GM18517 (cell line): ENCODE results near the gene HRH2.

Experiments used
- ATAC-seq: cut with Tn5 transposase; IDR thresholded peaks from one replicate; pipeline ENCODE4 v1.9.1; 2021; ENCODE audit warnings: mild to moderate bottlenecking, moderate library complexity; ENCODE audit not compliant: unreplicated experiment

The HRH2 gene

GRCh38 chr5:175690586-175690985 lies 32.7 kb downstream of the HRH2 start:
- no peak for ATAC-seq

GRCh38 chr5:175691761-175692160 lies 33.9 kb downstream of the HRH2 start:
- ATAC-seq = no peak

- ATAC-seq = no peak
Observed at GRCh38 chr5:175692235-175692995, 34.5 kb downstream of the HRH2 start.

GRCh38 chr5:175692996-175693710 lies 35.3 kb downstream of the HRH2 start:
- no peak for ATAC-seq

GRCh38 chr5:175693741-175694140 lies 35.9 kb downstream of the HRH2 start:
- ATAC-seq = no peak

- no peak for ATAC-seq
Observed at GRCh38 chr5:175694371-175695160, 36.7 kb downstream of the HRH2 start.

- ATAC-seq = no peak
Observed at GRCh38 chr5:175695161-175696126, 37.6 kb downstream of the HRH2 start.

- ATAC-seq = no peak
Observed at GRCh38 chr5:175696139-175696854, 38.4 kb downstream of the HRH2 start.

- no peak for ATAC-seq
Observed at GRCh38 chr5:175696855-175697198, 39.0 kb downstream of the HRH2 start.

GRCh38 chr5:175697846-175698245 lies 40.0 kb downstream of the HRH2 start:
- no peak for ATAC-seq

GRCh38 chr5:175698401-175699115 lies 40.7 kb downstream of the HRH2 start:
- ATAC-seq = no peak

GRCh38 chr5:175700991-175701390 lies 43.1 kb downstream of the HRH2 start:
- no peak for ATAC-seq

- ATAC-seq = no peak
Observed at GRCh38 chr5:175701797-175702196, 43.9 kb downstream of the HRH2 start.

- ATAC-seq = no peak
Observed at GRCh38 chr5:175706499-175706898, 48.6 kb downstream of the HRH2 start.

GRCh38 chr5:175707751-175708375 lies 50.0 kb downstream of the HRH2 start:
- ATAC-seq = no peak

- no peak for ATAC-seq
Observed at GRCh38 chr5:175709276-175709781, 51.5 kb downstream of the HRH2 start.

GRCh38 chr5:175710326-175710725 lies 52.5 kb downstream of the HRH2 start:
- ATAC-seq = no peak

- no peak for ATAC-seq
Observed at GRCh38 chr5:175711031-175711430, 53.2 kb downstream of the HRH2 start.
